ENCODE data around the gene COPZ2.

COPZ2 gene

DNA sequence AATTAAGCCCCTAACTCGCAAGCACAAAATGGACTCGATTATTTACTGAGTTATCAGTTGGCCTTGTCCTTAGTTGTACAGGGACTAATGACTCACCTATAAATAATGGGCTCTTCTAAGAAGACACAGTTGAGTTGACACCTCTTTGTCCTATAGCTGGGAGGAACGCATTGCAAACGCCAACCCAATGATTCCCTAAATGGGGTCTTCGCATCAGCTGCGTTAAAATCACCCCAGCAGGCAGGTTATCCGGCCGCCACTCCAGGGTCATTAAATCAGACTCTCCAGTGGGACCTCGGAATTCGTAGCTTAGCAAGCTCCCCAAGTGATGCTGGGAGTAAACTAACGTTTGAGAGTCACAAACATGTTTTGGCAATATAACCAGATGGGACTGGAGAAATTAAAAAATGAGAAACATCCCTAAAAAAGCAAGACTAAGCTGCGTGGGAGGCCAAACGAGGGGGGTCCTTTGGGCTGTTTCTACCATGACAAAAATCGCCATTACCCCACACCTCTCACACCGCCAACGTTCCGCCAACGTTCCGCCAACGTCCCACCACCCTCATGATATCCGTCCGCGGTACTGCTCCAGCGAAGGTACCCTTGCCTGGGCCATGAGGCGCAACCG lies 9.6 kb upstream of the COPZ2 start:
- H3K9ac ChIP-seq (ENCODE audit: low read length): peak overlapping the region; percentile 87
- H2AFZ ChIP-seq (ENCODE audit: low read depth, low read length, severe bottlenecking): peak overlapping the region; percentile 77
- peaks cover 44% of the 10 kb centered on the region for H3K79me2 ChIP-seq (ENCODE audit: insufficient read depth, low read length)
- no peaks in the 10 kb centered on the region; the same call in 1 of the 2 replicates for H3F3A ChIP-seq (ENCODE audit: insufficient read depth)
- no peaks in the 10 kb centered on the region for H4K20me1 ChIP-seq (ENCODE audit: low read depth, low read length)
- H3K27ac ChIP-seq (ENCODE audit: low read depth, low read length): peak overlapping the region; percentile 86
- peak overlapping the region; percentile 79 for H3K4me3 ChIP-seq (ENCODE audit: insufficient read depth, low read length, poor library complexity, severe bottlenecking)
- no peaks in the 10 kb centered on the region for H3K9me3 ChIP-seq (ENCODE audit: insufficient read depth, low read length)
- H3K4me2 ChIP-seq (ENCODE audit: low read depth, low read length, poor library complexity, severe bottlenecking): peak overlapping the region; percentile 91
- no peaks in the 10 kb centered on the region for H3K27me3 ChIP-seq (ENCODE audit: low read length)
- TF ChIP-seq, protein P1, sequence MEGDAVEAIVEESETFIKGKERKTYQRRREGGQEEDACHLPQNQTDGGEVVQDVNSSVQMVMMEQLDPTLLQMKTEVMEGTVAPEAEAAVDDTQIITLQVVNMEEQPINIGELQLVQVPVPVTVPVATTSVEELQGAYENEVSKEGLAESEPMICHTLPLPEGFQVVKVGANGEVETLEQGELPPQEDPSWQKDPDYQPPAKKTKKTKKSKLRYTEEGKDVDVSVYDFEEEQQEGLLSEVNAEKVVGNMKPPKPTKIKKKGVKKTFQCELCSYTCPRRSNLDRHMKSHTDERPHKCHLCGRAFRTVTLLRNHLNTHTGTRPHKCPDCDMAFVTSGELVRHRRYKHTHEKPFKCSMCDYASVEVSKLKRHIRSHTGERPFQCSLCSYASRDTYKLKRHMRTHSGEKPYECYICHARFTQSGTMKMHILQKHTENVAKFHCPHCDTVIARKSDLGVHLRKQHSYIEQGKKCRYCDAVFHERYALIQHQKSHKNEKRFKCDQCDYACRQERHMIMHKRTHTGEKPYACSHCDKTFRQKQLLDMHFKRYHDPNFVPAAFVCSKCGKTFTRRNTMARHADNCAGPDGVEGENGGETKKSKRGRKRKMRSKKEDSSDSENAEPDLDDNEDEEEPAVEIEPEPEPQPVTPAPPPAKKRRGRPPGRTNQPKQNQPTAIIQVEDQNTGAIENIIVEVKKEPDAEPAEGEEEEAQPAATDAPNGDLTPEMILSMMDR (IDR thresholded peaks at IDR 0.05; ENCODE audit: insufficient read depth, low read length, poor library complexity, severe bottlenecking): no peak
- no peak for TF ChIP-seq EZH2phosphoT487 (conservative IDR thresholded peaks at IDR 0.05; ENCODE audit: low read length)
- H3K9me2 ChIP-seq (replicated peaks; ENCODE audit: insufficient read depth, low read length): no peaks in the 10 kb centered on the region
- no peaks in the 10 kb centered on the region for H3K36me3 ChIP-seq (ENCODE audit: low read length)

DNA sequence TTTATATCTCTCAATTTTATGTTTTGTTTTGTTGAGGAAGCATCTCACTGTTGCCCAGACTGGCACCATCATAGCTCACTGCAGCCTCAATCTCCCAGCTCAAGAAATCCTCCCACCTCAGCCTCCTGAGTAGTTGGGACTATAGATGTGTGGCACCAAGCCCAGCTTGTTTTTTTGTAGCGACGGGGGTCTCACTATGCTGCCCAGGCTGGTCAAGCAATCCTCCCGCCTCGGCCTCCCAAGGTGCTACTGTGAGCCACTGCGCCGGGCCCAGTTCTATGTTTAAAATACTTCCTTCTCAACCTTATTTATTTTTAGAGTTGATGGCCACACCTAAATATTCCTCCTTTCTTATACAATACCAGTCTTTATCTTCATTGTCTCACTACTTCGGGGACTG lies 8.7 kb upstream of the COPZ2 start:
- peak overlapping the region; percentile 91 for H3K4me2 ChIP-seq (ENCODE audit: low read depth, low read length, poor library complexity, severe bottlenecking)
- no peaks in the 10 kb centered on the region for H3K27me3 ChIP-seq (ENCODE audit: low read length)
- no peak overlapping the region for H3K9ac ChIP-seq (ENCODE audit: low read length)
- no peak overlapping the region for H2AFZ ChIP-seq (ENCODE audit: low read depth, low read length, severe bottlenecking)
- no peaks in the 10 kb centered on the region for H3K9me2 ChIP-seq (replicated peaks; ENCODE audit: insufficient read depth, low read length)
- no peaks in the 10 kb centered on the region for H3K9me3 ChIP-seq (ENCODE audit: insufficient read depth, low read length)
- H3K36me3 ChIP-seq (ENCODE audit: low read length): no peaks in the 10 kb centered on the region
- peaks cover 2% of the 10 kb centered on the region; the same call in 1 of the 2 replicates for H3F3A ChIP-seq (ENCODE audit: insufficient read depth)
- H3K4me3 ChIP-seq (ENCODE audit: insufficient read depth, low read length, poor library complexity, severe bottlenecking): no peak overlapping the region
- H3K79me2 ChIP-seq (ENCODE audit: insufficient read depth, low read length): peaks cover 35% of the 10 kb centered on the region
- TF ChIP-seq, protein P1 (IDR thresholded peaks at IDR 0.05; ENCODE audit: insufficient read depth, low read length, poor library complexity, severe bottlenecking): no peak
- no peak for TF ChIP-seq EZH2phosphoT487 (conservative IDR thresholded peaks at IDR 0.05; ENCODE audit: low read length)
- H4K20me1 ChIP-seq (ENCODE audit: low read depth, low read length): no peaks in the 10 kb centered on the region
- no peak overlapping the region for H3K27ac ChIP-seq (ENCODE audit: low read depth, low read length)

DNA sequence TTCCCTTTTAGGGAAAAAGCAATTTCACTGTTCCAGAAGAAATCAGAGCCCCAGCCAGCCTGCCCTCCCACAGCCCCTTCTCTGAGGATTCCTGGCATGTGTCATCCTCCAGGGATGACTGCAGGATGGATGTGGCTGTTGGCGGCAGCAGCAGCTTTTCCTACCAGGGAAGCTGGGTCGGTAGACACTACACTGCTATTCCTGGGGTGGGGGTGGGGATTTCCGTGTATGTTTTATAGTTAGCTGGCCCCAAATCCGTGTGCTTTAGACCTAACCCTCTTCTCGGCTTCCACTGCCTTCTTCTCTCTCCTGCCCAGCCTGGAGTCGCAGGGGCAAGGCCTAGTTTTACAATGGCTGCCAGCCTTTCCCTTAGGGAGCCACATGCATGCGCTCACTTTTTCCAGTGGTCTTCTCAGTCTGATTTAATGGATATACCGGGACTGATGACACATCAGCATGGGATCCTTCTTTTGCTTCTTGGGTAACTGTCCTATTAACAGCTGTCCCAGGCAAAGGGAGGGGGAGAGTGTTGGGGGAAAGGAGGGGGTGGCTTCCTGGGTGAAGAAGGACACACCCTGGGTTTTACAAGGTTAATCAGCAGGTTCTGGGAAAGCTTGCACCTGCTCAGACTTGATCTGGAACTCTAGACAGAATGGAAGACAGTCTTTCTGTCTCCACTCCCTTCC lies 7.9 kb upstream of the COPZ2 start:
- H3K9me2 ChIP-seq (replicated peaks; ENCODE audit: insufficient read depth, low read length): no peaks in the 10 kb centered on the region
- H3K36me3 ChIP-seq (ENCODE audit: low read length): no peaks in the 10 kb centered on the region
- peaks cover 27% of the 10 kb centered on the region for H3K79me2 ChIP-seq (ENCODE audit: insufficient read depth, low read length)
- H3K4me2 ChIP-seq (ENCODE audit: low read depth, low read length, poor library complexity, severe bottlenecking): no peak overlapping the region
- H3K9me3 ChIP-seq (ENCODE audit: insufficient read depth, low read length): no peaks in the 10 kb centered on the region
- no peak overlapping the region for H2AFZ ChIP-seq (ENCODE audit: low read depth, low read length, severe bottlenecking)
- peaks cover 4% of the 10 kb centered on the region; the same call in 1 of the 2 replicates for H3F3A ChIP-seq (ENCODE audit: insufficient read depth)
- H4K20me1 ChIP-seq (ENCODE audit: low read depth, low read length): no peaks in the 10 kb centered on the region
- TF ChIP-seq, protein P1 (IDR thresholded peaks at IDR 0.05; ENCODE audit: insufficient read depth, low read length, poor library complexity, severe bottlenecking): no peak
- TF ChIP-seq EZH2phosphoT487 (conservative IDR thresholded peaks at IDR 0.05; ENCODE audit: low read length): no peak
- H3K9ac ChIP-seq (ENCODE audit: low read length): no peak overlapping the region
- H3K27me3 ChIP-seq (ENCODE audit: low read length): no peaks in the 10 kb centered on the region
- no peak overlapping the region for H3K27ac ChIP-seq (ENCODE audit: low read depth, low read length)
- H3K4me3 ChIP-seq (ENCODE audit: insufficient read depth, low read length, poor library complexity, severe bottlenecking): no peak overlapping the region
